Measurements from ENCODE around the gene IL1RAPL1.

Gene IL1RAPL1

GRCh38 chrX:29455702-29456101 is 868.5 kb downstream of the IL1RAPL1 start:
- Histone ChIP-seq H3K9me3 (ENCODE audit: insufficient read depth, low read depth, low read length) (no peaks in the 10 kb centered on the region), H3K4me1 (ENCODE audit: insufficient read depth, low read length) (no peaks in the 10 kb centered on the region), H3K4me3 (ENCODE audit: low read length) (no peak overlapping the region), H3K27me3 (ENCODE audit: insufficient read depth, low read length) (no peaks in the 10 kb centered on the region), H3K9ac (ENCODE audit: low read depth, low read length) (no peak overlapping the region), H3K36me3 (ENCODE audit: insufficient read depth, low read depth, low read length) (no peaks in the 10 kb centered on the region), H3K27ac (ENCODE audit: low read length) (no peak overlapping the region)

GRCh38 chrX:29461039-29461438 is 873.8 kb downstream of the IL1RAPL1 start:
- no peaks in the 10 kb centered on the region for H3K27me3 ChIP-seq (ENCODE audit: insufficient read depth, low read length)
- H3K9ac ChIP-seq (ENCODE audit: low read depth, low read length) = no peak overlapping the region
- H3K4me1 ChIP-seq (ENCODE audit: insufficient read depth, low read length) = no peaks in the 10 kb centered on the region
- no peaks in the 10 kb centered on the region for H3K36me3 ChIP-seq (ENCODE audit: insufficient read depth, low read depth, low read length)
- H3K27ac ChIP-seq (ENCODE audit: low read length) = no peak overlapping the region
- H3K4me3 ChIP-seq (ENCODE audit: low read length) = no peak overlapping the region
- H3K9me3 ChIP-seq (ENCODE audit: insufficient read depth, low read depth, low read length) = no peaks in the 10 kb centered on the region

- Histone ChIP-seq H3K9ac (ENCODE audit: low read depth, low read length) (no peak overlapping the region), H3K27ac (ENCODE audit: low read length) (no peak overlapping the region)
These were observed 879.2 kb downstream of the IL1RAPL1 start for GRCh38 chrX:29466456-29466855.

GRCh38 chrX:29468911-29469494 is 881.8 kb downstream of the IL1RAPL1 start:
- Histone ChIP-seq H3K4me1 (ENCODE audit: insufficient read depth, low read length) (no peaks in the 10 kb centered on the region), H3K4me3 (ENCODE audit: low read length) (no peak overlapping the region), H3K9ac (ENCODE audit: low read depth, low read length) (no peak overlapping the region), H3K27ac (ENCODE audit: low read length) (no peak overlapping the region), H3K36me3 (ENCODE audit: insufficient read depth, low read depth, low read length) (no peaks in the 10 kb centered on the region), H3K9me3 (ENCODE audit: insufficient read depth, low read depth, low read length) (no peaks in the 10 kb centered on the region), H3K27me3 (ENCODE audit: insufficient read depth, low read length) (no peaks in the 10 kb centered on the region)

More at GRCh38 chrX:29466456-29466855, 879.2 kb downstream of the IL1RAPL1 start:
- Histone ChIP-seq H3K9me3 (ENCODE audit: insufficient read depth, low read depth, low read length) (no peaks in the 10 kb centered on the region), H3K27me3 (ENCODE audit: insufficient read depth, low read length) (no peaks in the 10 kb centered on the region), H3K36me3 (ENCODE audit: insufficient read depth, low read depth, low read length) (no peaks in the 10 kb centered on the region), H3K4me1 (ENCODE audit: insufficient read depth, low read length) (no peaks in the 10 kb centered on the region), H3K4me3 (ENCODE audit: low read length) (no peak overlapping the region)

GRCh38 chrX:29470030-29470429 is 882.8 kb downstream of the IL1RAPL1 start:
- no peaks in the 10 kb centered on the region for H3K4me1 ChIP-seq (ENCODE audit: insufficient read depth, low read length)
- H3K27ac ChIP-seq (ENCODE audit: low read length) = no peak overlapping the region
- H3K27me3 ChIP-seq (ENCODE audit: insufficient read depth, low read length) = no peaks in the 10 kb centered on the region
- no peak overlapping the region for H3K4me3 ChIP-seq (ENCODE audit: low read length)
- H3K9ac ChIP-seq (ENCODE audit: low read depth, low read length) = no peak overlapping the region
- H3K9me3 ChIP-seq (ENCODE audit: insufficient read depth, low read depth, low read length) = no peaks in the 10 kb centered on the region
- H3K36me3 ChIP-seq (ENCODE audit: insufficient read depth, low read depth, low read length) = no peaks in the 10 kb centered on the region

GRCh38 chrX:29471829-29472228 is 884.6 kb downstream of the IL1RAPL1 start:
- H3K9ac ChIP-seq (ENCODE audit: low read depth, low read length) = no peak overlapping the region
- H3K9me3 ChIP-seq (ENCODE audit: insufficient read depth, low read depth, low read length) = no peaks in the 10 kb centered on the region
- no peaks in the 10 kb centered on the region for H3K4me1 ChIP-seq (ENCODE audit: insufficient read depth, low read length)
- no peak overlapping the region for H3K4me3 ChIP-seq (ENCODE audit: low read length)
- H3K27ac ChIP-seq (ENCODE audit: low read length) = no peak overlapping the region
- no peaks in the 10 kb centered on the region for H3K36me3 ChIP-seq (ENCODE audit: insufficient read depth, low read depth, low read length)
- no peaks in the 10 kb centered on the region for H3K27me3 ChIP-seq (ENCODE audit: insufficient read depth, low read length)

GRCh38 chrX:29477878-29478277 is 890.6 kb downstream of the IL1RAPL1 start:
- H3K36me3 ChIP-seq (ENCODE audit: insufficient read depth, low read depth, low read length) = no peaks in the 10 kb centered on the region
- H3K4me3 ChIP-seq (ENCODE audit: low read length) = no peak overlapping the region
- no peaks in the 10 kb centered on the region for H3K27me3 ChIP-seq (ENCODE audit: insufficient read depth, low read length)
- no peaks in the 10 kb centered on the region for H3K9me3 ChIP-seq (ENCODE audit: insufficient read depth, low read depth, low read length)
- H3K9ac ChIP-seq (ENCODE audit: low read depth, low read length) = no peak overlapping the region
- H3K4me1 ChIP-seq (ENCODE audit: insufficient read depth, low read length) = no peaks in the 10 kb centered on the region
- H3K27ac ChIP-seq (ENCODE audit: low read length) = no peak overlapping the region

GRCh38 chrX:29478336-29479069 is 891.3 kb downstream of the IL1RAPL1 start:
- no peaks in the 10 kb centered on the region for H3K9me3 ChIP-seq (ENCODE audit: insufficient read depth, low read depth, low read length)
- H3K27ac ChIP-seq (ENCODE audit: low read length) = no peak overlapping the region
- no peaks in the 10 kb centered on the region for H3K4me1 ChIP-seq (ENCODE audit: insufficient read depth, low read length)
- no peak overlapping the region for H3K4me3 ChIP-seq (ENCODE audit: low read length)
- H3K36me3 ChIP-seq (ENCODE audit: insufficient read depth, low read depth, low read length) = no peaks in the 10 kb centered on the region
- H3K9ac ChIP-seq (ENCODE audit: low read depth, low read length) = no peak overlapping the region
- no peaks in the 10 kb centered on the region for H3K27me3 ChIP-seq (ENCODE audit: insufficient read depth, low read length)

GRCh38 chrX:29487214-29487613 is 900.0 kb downstream of the IL1RAPL1 start:
- H3K9me3 ChIP-seq (ENCODE audit: insufficient read depth, low read depth, low read length) = no peaks in the 10 kb centered on the region
- no peaks in the 10 kb centered on the region for H3K36me3 ChIP-seq (ENCODE audit: insufficient read depth, low read depth, low read length)
- H3K4me1 ChIP-seq (ENCODE audit: insufficient read depth, low read length) = no peaks in the 10 kb centered on the region
- no peak overlapping the region for H3K27ac ChIP-seq (ENCODE audit: low read length)
- no peak overlapping the region for H3K4me3 ChIP-seq (ENCODE audit: low read length)
- no peaks in the 10 kb centered on the region for H3K27me3 ChIP-seq (ENCODE audit: insufficient read depth, low read length)
- no peak overlapping the region for H3K9ac ChIP-seq (ENCODE audit: low read depth, low read length)

- Histone ChIP-seq H3K4me1 (ENCODE audit: insufficient read depth, low read length) (no peaks in the 10 kb centered on the region), H3K27me3 (ENCODE audit: insufficient read depth, low read length) (no peaks in the 10 kb centered on the region), H3K27ac (ENCODE audit: low read length) (no peak overlapping the region), H3K9me3 (ENCODE audit: insufficient read depth, low read depth, low read length) (no peaks in the 10 kb centered on the region), H3K4me3 (ENCODE audit: low read length) (no peak overlapping the region), H3K9ac (ENCODE audit: low read depth, low read length) (no peak overlapping the region), H3K36me3 (ENCODE audit: insufficient read depth, low read depth, low read length) (no peaks in the 10 kb centered on the region)
These were observed 900.5 kb downstream of the IL1RAPL1 start for GRCh38 chrX:29487714-29488113.

GRCh38 chrX:29488919-29489318 is 901.7 kb downstream of the IL1RAPL1 start:
- H3K9ac ChIP-seq (ENCODE audit: low read depth, low read length) = no peak overlapping the region
- no peaks in the 10 kb centered on the region for H3K36me3 ChIP-seq (ENCODE audit: insufficient read depth, low read depth, low read length)
- H3K27ac ChIP-seq (ENCODE audit: low read length) = no peak overlapping the region
- no peak overlapping the region for H3K4me3 ChIP-seq (ENCODE audit: low read length)
- no peaks in the 10 kb centered on the region for H3K4me1 ChIP-seq (ENCODE audit: insufficient read depth, low read length)
- no peaks in the 10 kb centered on the region for H3K27me3 ChIP-seq (ENCODE audit: insufficient read depth, low read length)
- H3K9me3 ChIP-seq (ENCODE audit: insufficient read depth, low read depth, low read length) = no peaks in the 10 kb centered on the region

- H3K27me3 ChIP-seq (ENCODE audit: insufficient read depth, low read length) = no peaks in the 10 kb centered on the region
- no peaks in the 10 kb centered on the region for H3K9me3 ChIP-seq (ENCODE audit: insufficient read depth, low read depth, low read length)
- H3K36me3 ChIP-seq (ENCODE audit: insufficient read depth, low read depth, low read length) = no peaks in the 10 kb centered on the region
- H3K27ac ChIP-seq (ENCODE audit: low read length) = no peak overlapping the region
- no peak overlapping the region for H3K9ac ChIP-seq (ENCODE audit: low read depth, low read length)
- no peaks in the 10 kb centered on the region for H3K4me1 ChIP-seq (ENCODE audit: insufficient read depth, low read length)
- H3K4me3 ChIP-seq (ENCODE audit: low read length) = no peak overlapping the region
These were observed 903.4 kb downstream of the IL1RAPL1 start for GRCh38 chrX:29490606-29491005.
